ENCODE data around the gene MAP7.
"Not testable (repeated sequence)": the region's sequence is repeated elsewhere in the genome, so short reads cannot be mapped to it uniquely, and the experiment has no call there.

Gene MAP7

GRCh38 chr6:136411453-136412354, 138.5 kb downstream of the MAP7 start:
- no peak for DNase-seq

GRCh38 chr6:136411025-136411325, 139.2 kb downstream of the MAP7 start:
- no peak for DNase-seq

GRCh38 chr6:136410201-136411024, 139.8 kb downstream of the MAP7 start:
- DNase-seq: no peak

- DNase-seq: no peak
Observed at GRCh38 chr6:136409597-136409996, 140.6 kb downstream of the MAP7 start.

GRCh38 chr6:136408204-136408603, 142.0 kb downstream of the MAP7 start:
- no peak for DNase-seq

GRCh38 chr6:136405420-136406029, 144.7 kb downstream of the MAP7 start:
- no peak for DNase-seq

GRCh38 chr6:136404627-136405419, 145.4 kb downstream of the MAP7 start:
- no peak for DNase-seq

GRCh38 chr6:136404007-136404406, 146.2 kb downstream of the MAP7 start:
- no peak for DNase-seq

- DNase-seq: no peak
Observed at GRCh38 chr6:136403110-136403980, 146.9 kb downstream of the MAP7 start.

- DNase-seq: no peak
Observed at GRCh38 chr6:136401749-136402148, 148.5 kb downstream of the MAP7 start.

- not testable (repeated sequence) for DNase-seq
Observed at GRCh38 chr6:136401236-136401635, 149.0 kb downstream of the MAP7 start.

GRCh38 chr6:136398453-136398852, 151.8 kb downstream of the MAP7 start:
- no peak for DNase-seq

- no peak for DNase-seq
Observed at GRCh38 chr6:136396908-136397307, 153.3 kb downstream of the MAP7 start.

GRCh38 chr6:136390959-136391358, 159.3 kb downstream of the MAP7 start:
- DNase-seq: not testable (repeated sequence)

- DNase-seq: no peak
Observed at GRCh38 chr6:136387316-136387715, 162.9 kb downstream of the MAP7 start.

- DNase-seq: no peak
Observed at GRCh38 chr6:136383268-136383937, 166.8 kb downstream of the MAP7 start.

- DNase-seq: no peak
Observed at GRCh38 chr6:136382676-136383252, 167.5 kb downstream of the MAP7 start.

- DNase-seq: no peak
Observed at GRCh38 chr6:136378888-136379287, 171.3 kb downstream of the MAP7 start.

- DNase-seq: not testable (repeated sequence)
Observed at GRCh38 chr6:136375836-136376235, 174.4 kb downstream of the MAP7 start.

GRCh38 chr6:136371959-136372358, 178.3 kb downstream of the MAP7 start:
- no peak for DNase-seq
